K562 (cell line): ENCODE measurements around the gene WDR46. TPM values are rescaled to one million over a fixed set of nuclear protein-coding genes. Genes with fewer than 3 reads are reported as not detected.

ENCODE experiments used
- EWSR1 ChIP-seq: fragments of 450-650 bp; IDR thresholded peaks from 2 replicates; pipeline ENCODE4 v1.6.1; 2018; ENCODE audit warnings: borderline replicate concordance, mild to moderate bottlenecking, low read depth, moderate library complexity; ENCODE audit not compliant: partially characterized antibody
- HMG20A ChIP-seq: fragments of 450-650 bp; formaldehyde crosslinking; conservative IDR thresholded peaks from 2 replicates; pipeline ENCODE4 v1.4.0; 2020; ENCODE audit warnings: mild to moderate bottlenecking, mixed read lengths
- MLLT1 ChIP-seq, 2 experiments: fragments of 450-650 bp; IDR thresholded peaks; 2 replicates each; pipeline ENCODE4 v1.6.1; 2016
- NFXL1 ChIP-seq: fragments of 450-650 bp; formaldehyde crosslinking; IDR thresholded peaks from 2 replicates; pipeline ENCODE4 v1.4.0; 2021; ENCODE audit warnings: mild to moderate bottlenecking
- NR2C2 ChIP-seq, 2 experiments: fragments of 200-800 bp in 1 of 2; sonication (Bioruptor generic) in 1 of 2; sonication (generic) in 1 of 2; formaldehyde crosslinking in 1 of 2; IDR thresholded peaks; 2 replicates each; pipeline versions ENCODE4 v1.6.1 to v1.8.0; 2016 to 2022; ENCODE audit warnings: mild to moderate bottlenecking in 1 of 2, missing compliant biosample characterization in 1 of 2, missing genetic modification characterization in 1 of 2, missing genetic modification reagents in 1 of 2
- ZBTB1 ChIP-seq: sonication (generic); formaldehyde crosslinking; IDR thresholded peaks from 2 replicates; pipeline ENCODE4 v1.8.1; 2023; ENCODE audit warnings: missing genetic modification reagents, low read depth, mild to moderate bottlenecking, borderline replicate concordance
- ZBTB2 ChIP-seq: fragments of 450-650 bp; IDR thresholded peaks from 2 replicates; pipeline ENCODE4 v1.6.1; 2016; ENCODE audit warnings: antibody characterized with exemption
- ZNF408 ChIP-seq: fragments of 250-450 bp; sonication (Bioruptor Pico); IDR thresholded peaks from 2 replicates; pipeline ENCODE4 v1.4.0; 2020; ENCODE audit warnings: low read depth, mild to moderate bottlenecking, moderate library complexity
- ZNF449 ChIP-seq: fragments of 250-450 bp; sonication (Bioruptor Pico); IDR thresholded peaks from 2 replicates; pipeline ENCODE4 v1.8.0; 2022; ENCODE audit warnings: moderate library complexity, mild to moderate bottlenecking, inconsistent platforms
- ZNF655 ChIP-seq: fragments of 250-450 bp; sonication (Bioruptor Pico); IDR thresholded peaks from 2 replicates; pipeline ENCODE4 v1.5.0; 2021
- ZNF696 ChIP-seq: fragments of 250-450 bp; sonication (Bioruptor Pico); conservative IDR thresholded peaks from 2 replicates; pipeline ENCODE4 v1.4.0; 2020; ENCODE audit warnings: mild to moderate bottlenecking, moderate library complexity
- ZNF707 ChIP-seq: fragments of 250-450 bp; sonication (Bioruptor Pico); conservative IDR thresholded peaks from 2 replicates; pipeline ENCODE4 v1.8.0; 2022; ENCODE audit warnings: inconsistent platforms, mild to moderate bottlenecking, moderate library complexity
- polyA plus RNA-seq, 8 experiments: library from polyadenylated mRNA; depleted of rRNA in 4 of 8; stranded (reverse) in 5 of 8; unstranded in 3 of 8; fragments of >200 nt; fragmentation: Nextera tagmentation in 2 of 8; fragmentation: Illumina TruSeq in 1 of 8; extraction: Ambion mirVana in 2 of 8; extraction: Trizol in 1 of 8; gene quantifications; 2 replicates each; pipeline versions ENCODE4 v1.2.1 to v1.2.3, GENCODE V29; 2011 to 2014; ENCODE audit warnings: inconsistent platforms in 1 of 8, missing spikeins in 1 of 8
- total RNA-seq, 7 experiments: library from RNA; depleted of rRNA in 6 of 7; stranded (reverse); fragments of >200 nt in 6 of 7; fragmentation: Illumina TruSeq in 2 of 7; extraction: Trizol in 2 of 7; gene quantifications; 2 replicates each; pipeline versions ENCODE4 v1.2.1 to v1.2.3, GENCODE V29; 2011 to 2021; ENCODE audit warnings: low replicate concordance in 1 of 7

The WDR46 gene
- total and polyA plus RNA-seq, 9 of the 15 experiments (the other 6 are each of a cell fraction or from before 2014, with no cell fraction given) = 8.9 to 146 (median 93.1) TPM

GRCh38 chr6:33276581-33276863 is 12.5 kb downstream of the WDR46 start (continued):
- TF ChIP-seq HMG20A (CRISPR knock-in tag) (0 out of 2 replicates have a peak, but pooled peaks have one; percentile 40), EWSR1 (peak; percentile 38), ZNF449 (CRISPR knock-in tag) (0 out of 2 replicates have a peak, but pooled peaks have one; percentile 27), ZNF408 (CRISPR knock-in tag) (0 out of 2 replicates have a peak, but pooled peaks have one; percentile 64), ZBTB1 (no peak), MLLT1 (IDR thresholded peaks at IDR 0.05) (0 out of 4 replicates have a peak, but pooled peaks of 1 of the 2 experiments have one; percentile 15), ZBTB2 (0 out of 2 replicates have a peak, but pooled peaks have one; percentile 11), ZNF655 (no peak), ZNF707 (CRISPR knock-in tag) (0 out of 2 replicates have a peak, but pooled peaks have one; percentile 48), NR2C2 (CRISPR knock-in tag; IDR thresholded peaks at IDR 0.05) (no peak), NR2C2 (tag; IDR thresholded peaks at IDR 0.05) (no peak), NFXL1 (CRISPR knock-in tag) (peak; percentile 15; the same call in 1 of the 2 replicates), ZNF696 (CRISPR knock-in tag) (peak; percentile 63; the same call in 1 of the 2 replicates)
